Globus pallidus (tissue), 1 donor: ENCODE measurements around the gene PDE7B.

Experiments used
- DNase-seq: peaks from one replicate; pipeline ENCODE4 v3.0.0-alpha.2; 2015; ENCODE audit warnings: low spot score

PDE7B gene

GRCh38 chr6:136034422-136034821 lies 182.9 kb downstream of the PDE7B start:
- no peak for DNase-seq

DNA sequence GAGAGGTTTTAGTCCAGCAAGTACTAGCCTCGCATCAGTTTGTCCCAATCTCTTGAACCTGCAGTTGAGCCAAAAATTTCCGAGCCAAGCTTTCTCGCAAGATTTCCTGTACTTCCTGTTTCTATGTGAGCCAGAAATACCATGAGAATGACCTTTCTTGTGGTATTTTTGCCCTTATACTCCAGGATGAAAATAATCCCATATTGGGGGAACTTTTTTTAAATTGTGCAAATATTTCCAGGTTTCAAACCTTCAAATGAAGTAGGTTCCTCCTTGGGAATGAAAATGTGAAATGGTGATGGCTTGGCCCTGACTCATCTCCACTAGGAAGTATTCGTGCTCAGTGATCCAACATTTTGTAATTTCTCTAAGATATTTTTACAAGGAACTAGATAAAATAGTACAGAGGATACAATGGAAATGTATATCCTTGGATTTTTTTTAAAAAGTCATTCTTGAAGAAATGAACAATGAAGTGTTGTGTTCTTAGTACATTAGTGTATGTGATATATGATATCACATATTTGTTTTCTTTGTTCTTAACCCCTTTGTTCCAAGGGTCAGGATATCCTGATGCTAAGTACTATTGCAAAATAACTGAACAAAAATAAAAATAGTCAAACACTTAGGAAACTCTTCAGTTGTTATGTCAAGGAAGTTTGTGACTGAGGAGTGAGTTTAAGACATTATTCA lies 184.0 kb downstream of the PDE7B start:
- no peak for DNase-seq

DNA sequence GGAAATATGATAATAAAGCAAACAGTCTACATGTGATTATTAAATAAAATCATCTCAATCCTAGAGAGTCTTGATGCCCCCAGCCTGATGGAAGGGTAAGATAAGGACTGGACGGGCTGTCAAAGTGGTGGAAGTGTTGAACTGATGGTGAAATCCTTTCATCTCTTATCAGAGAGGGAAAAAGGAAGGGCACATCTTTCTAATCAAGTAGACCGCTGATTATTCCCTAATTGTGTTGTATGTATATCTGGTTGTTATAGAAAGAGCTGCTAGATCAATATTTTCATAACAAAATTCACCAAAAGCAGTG lies 184.5 kb downstream of the PDE7B start:
- no peak for DNase-seq

DNA sequence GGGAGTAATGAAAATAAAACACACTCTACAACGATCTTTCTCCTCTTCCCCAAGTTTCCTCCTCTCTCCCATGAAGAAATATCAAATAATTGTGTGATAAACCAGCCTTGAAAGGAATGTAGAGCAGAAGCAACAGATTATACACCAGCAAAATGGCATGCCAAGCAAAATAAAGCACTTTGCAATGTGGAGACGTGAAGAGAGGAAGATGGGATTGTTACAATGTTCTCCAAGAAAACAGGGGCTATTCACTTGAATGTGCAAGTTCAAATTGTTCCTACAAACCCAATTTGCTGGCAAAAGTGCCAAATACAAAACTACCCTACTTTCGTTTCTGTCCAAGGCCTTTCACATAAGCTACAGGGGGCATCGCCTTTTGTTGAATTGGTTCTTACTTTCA lies 185.1 kb downstream of the PDE7B start:
- DNase-seq: no peak

- DNase-seq: no peak
Measured at GRCh38 chr6:136037242-136037875, 185.9 kb downstream of the PDE7B start.

DNA sequence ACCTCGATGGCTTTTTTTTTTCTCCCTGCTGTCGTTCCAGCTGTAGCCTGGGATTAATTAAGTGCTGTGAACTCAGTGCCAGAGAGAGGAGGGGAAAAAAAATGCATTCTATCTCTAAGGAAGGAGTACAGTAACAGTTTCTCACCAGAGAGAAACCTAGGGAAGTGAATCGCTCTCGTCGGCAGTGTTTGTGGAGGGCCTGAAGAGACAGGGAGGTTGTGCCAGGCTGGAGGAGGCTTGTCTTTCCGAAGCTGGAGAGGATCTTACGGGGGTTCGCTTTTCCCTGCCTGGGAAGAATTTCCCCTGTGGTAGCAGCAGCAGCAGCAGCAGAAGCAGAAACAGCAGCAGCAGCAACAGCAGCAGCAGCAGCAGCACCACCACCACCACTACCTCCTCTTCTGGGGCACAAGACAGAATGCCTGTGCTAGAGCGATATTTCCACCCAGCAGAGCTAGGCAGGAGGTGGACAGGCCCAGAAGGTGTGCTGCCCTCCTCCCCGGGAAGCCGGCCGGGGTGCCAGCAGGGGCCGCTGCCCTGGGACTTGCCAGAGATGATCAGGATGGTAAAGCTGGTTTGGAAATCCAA lies 186.5 kb downstream of the PDE7B start:
- DNase-seq: no peak

GRCh38 chr6:136038531-136038930 lies 187.0 kb downstream of the PDE7B start:
- no peak for DNase-seq

DNA sequence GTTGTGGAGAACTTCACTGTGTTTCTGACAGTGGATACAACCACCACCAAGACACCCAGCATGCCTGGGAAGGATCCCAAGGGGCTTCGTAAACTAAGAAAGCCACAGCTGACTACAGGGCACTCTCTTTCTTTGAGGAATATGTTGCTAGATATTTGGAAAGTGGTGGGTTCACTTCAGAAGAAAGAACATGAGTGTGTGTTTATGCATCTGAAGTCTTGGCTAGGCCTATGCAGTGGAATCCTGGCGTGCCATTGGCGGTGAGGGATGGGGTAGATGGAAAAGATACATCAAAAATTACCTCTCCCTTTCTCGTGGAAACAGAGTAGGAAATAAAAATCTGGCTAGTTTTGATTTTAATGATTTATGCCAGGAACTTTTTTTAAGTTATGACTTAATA lies 187.7 kb downstream of the PDE7B start:
- DNase-seq: no peak

GRCh38 chr6:136050475-136050874 lies 199.0 kb downstream of the PDE7B start:
- DNase-seq: no peak

GRCh38 chr6:136051140-136051775 lies 199.8 kb downstream of the PDE7B start:
- no peak for DNase-seq

DNA sequence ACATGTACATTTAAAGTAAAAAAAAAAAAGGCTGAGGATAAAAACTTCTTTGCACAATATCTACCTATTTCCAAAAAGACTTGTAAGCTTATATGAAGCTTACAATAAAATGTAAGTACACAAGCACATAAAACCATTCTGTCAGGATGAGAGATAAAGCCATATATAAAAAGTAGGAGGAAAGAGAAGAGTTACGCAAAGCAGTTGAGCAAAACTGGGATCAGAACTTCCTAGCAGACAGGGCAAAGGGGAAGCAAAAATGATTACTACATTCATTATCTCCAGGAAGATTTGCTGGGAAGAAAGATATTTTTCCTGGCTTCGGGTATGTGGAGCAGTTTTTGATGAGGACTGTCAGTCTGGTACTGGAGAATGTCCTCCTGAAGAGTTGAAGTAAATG lies 200.5 kb downstream of the PDE7B start:
- DNase-seq: no peak

DNA sequence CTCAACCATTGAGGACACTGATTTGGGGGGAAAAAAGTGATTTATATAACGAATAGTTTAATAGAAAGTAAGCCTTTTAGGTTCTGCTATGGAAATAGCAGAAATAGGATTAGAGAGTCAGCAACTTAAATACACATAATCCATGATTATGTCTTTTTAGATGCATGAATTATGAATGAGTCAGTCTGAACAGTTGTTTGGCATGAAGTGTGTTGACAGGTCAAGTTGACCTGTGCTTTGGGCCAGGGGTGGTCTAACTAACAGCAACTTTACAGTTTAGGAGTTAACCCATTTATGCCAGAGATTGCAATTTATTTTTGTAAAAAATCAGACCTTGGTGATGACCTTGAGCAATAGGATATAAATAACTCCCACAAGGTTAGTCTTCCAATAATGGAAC lies 207.4 kb downstream of the PDE7B start:
- DNase-seq: no peak

GRCh38 chr6:136059308-136059707 lies 207.8 kb downstream of the PDE7B start:
- peak; percentile 56 for DNase-seq

DNA sequence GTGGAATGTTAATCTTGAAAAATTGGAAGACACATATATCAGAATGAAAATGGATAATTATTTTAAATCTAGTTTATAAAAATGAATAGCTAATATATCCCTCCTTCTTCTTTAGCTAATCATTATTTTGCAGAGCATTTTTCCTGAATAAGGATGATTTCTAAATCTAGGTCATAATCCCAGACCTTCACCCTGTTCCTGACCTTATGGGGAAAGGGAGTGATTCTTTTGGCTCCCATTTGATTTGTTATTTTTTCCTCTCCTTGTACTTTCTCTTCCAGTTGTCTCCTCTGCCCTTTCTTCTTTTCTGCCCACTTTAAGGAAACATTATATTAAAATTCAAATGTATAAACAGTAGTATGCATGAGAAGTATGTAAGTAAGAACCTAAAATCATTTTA lies 208.6 kb downstream of the PDE7B start:
- DNase-seq: no peak

- DNase-seq: no peak
Measured at GRCh38 chr6:136060759-136061158, 209.3 kb downstream of the PDE7B start.

- no peak for DNase-seq
Measured at GRCh38 chr6:136061701-136062100, 210.2 kb downstream of the PDE7B start.

DNA sequence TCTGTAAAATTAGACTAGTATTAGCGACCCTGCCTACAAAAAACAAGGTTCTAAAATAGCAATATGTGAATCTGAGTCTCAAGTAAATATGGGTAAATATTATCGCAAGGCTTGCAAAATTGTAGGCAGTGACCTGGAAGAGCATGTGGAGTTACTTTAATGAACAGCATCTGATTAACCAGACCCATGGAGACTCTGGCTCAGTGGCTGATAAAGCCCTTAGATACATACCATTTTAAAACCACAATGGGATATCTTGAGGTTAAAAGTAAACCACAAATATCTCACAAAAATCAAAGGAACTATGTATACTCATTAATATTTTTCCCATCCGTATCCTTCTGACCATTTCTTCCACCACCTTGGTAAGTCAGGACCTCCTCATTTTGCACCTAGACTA lies 211.6 kb downstream of the PDE7B start:
- DNase-seq: no peak

- no peak for DNase-seq
Measured at GRCh38 chr6:136066005-136066404, 214.5 kb downstream of the PDE7B start.

DNA sequence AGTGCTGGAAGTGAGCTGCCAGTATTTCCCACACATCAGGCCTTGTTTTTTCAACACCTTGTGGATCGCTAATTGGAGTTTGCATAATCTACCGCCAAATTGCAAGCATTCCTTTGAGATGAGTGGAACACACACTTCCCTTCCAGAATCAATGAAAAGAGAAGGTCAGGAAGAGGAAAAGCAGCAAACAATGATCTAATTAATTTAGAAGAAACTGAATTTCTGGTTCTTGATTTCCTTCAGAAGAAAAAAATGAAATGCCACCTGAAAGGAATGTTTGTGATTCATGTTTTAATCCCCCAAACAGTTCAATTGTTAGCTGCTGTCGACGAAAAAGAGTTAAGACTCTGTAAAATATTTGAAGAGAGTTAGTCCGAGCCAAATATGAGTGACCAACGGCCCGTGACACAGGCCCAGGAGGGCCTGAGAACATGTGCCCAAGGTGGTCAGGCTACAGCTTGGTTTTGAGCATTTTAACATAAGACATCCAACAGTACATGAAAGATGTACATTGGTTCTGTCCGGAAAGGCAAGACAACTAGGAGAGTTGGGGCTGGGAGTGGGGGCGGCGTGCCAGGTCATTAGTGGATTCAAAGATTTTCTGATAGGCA lies 216.3 kb downstream of the PDE7B start:
- DNase-seq: no peak

DNA sequence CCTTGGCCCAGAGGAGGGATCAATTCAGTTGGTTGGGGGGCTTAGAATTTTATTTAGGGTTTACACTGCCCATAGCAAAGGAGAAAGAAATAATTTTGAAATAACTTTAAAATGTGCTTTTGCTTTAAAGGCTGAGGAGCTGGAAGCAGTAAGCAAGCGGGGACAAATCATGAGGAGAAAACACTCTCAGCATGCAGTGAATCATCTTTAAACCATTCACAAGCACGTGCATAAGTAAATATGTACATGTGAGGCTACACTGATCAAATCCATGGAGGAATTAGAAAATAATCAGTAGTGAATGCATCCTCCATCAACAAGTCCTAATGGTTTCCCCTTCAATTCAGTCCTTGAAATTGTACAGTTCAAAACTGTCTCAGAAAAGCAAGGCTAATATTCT lies 217.6 kb downstream of the PDE7B start:
- no peak for DNase-seq

DNA sequence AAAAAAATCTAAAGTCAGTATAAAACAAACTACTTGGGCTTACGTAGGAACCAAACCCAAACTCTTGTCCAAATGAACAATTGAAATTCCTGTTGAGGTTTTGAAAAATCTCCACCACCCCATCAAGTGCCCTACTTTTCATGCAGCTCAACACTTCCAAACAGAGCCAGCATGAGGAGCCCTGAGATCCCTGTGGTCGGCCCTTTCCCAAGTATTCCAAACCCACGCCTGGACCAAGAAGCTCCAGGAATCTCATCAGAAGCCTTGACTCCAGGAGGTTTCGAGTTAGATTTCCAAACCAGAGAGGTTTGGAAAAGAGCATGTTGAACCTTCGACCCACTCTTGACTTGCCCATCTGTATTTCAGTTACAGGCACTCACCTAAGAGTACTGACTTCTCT lies 219.3 kb downstream of the PDE7B start:
- DNase-seq: no peak

- DNase-seq: no peak
Measured at GRCh38 chr6:136072691-136073090, 221.2 kb downstream of the PDE7B start.

GRCh38 chr6:136073216-136073615 lies 221.7 kb downstream of the PDE7B start:
- DNase-seq: no peak
